GM18867 (cell line): ENCODE data around the gene PMAIP1.
A peak's percentile ranks its signal among the peaks of the same experiment; 100 is the strongest.
"Not testable (repeated sequence)": the region's sequence is repeated elsewhere in the genome, so short reads cannot be mapped to it uniquely, and the experiment has no call there.

ENCODE experiments used
- ATAC-seq: cut with Tn5 transposase; IDR thresholded peaks from one replicate; pipeline ENCODE4 v1.9.1; 2021; ENCODE audit warnings: mild to moderate bottlenecking, moderate library complexity; ENCODE audit not compliant: unreplicated experiment

PMAIP1 gene

GRCh38 chr18:59899298-59900221 is at the start of gene PMAIP1:
Gene PMAIP1 (plus strand): TSS chr18:59899996. CDS start chr18:59900178, 182 bp downstream.
- ATAC-seq: peak; percentile 69

GRCh38 chr18:59851784-59852399 is 47.9 kb upstream of the PMAIP1 start:
- no peak for ATAC-seq

- no peak for ATAC-seq
Observed at GRCh38 chr18:59852548-59852947, 47.2 kb upstream of the PMAIP1 start.

- ATAC-seq: no peak
Observed at GRCh38 chr18:59853380-59853779, 46.4 kb upstream of the PMAIP1 start.

- ATAC-seq: not testable (repeated sequence)
Observed at GRCh38 chr18:59853988-59854387, 45.8 kb upstream of the PMAIP1 start.

GRCh38 chr18:59861009-59861408 is 38.8 kb upstream of the PMAIP1 start:
- no peak for ATAC-seq

- peak; percentile 78 for ATAC-seq
Observed at GRCh38 chr18:59861963-59862819, 37.6 kb upstream of the PMAIP1 start.

GRCh38 chr18:59865241-59865986 is 34.4 kb upstream of the PMAIP1 start:
- ATAC-seq: no peak

- ATAC-seq: no peak
Observed at GRCh38 chr18:59866551-59867269, 33.1 kb upstream of the PMAIP1 start.

- ATAC-seq: no peak
Observed at GRCh38 chr18:59867337-59868104, 32.3 kb upstream of the PMAIP1 start.

- ATAC-seq: no peak
Observed at GRCh38 chr18:59870623-59871130, 29.1 kb upstream of the PMAIP1 start.

- no peak for ATAC-seq
Observed at GRCh38 chr18:59871711-59872362, 28.0 kb upstream of the PMAIP1 start.

- ATAC-seq: no peak
Observed at GRCh38 chr18:59873641-59874040, 26.2 kb upstream of the PMAIP1 start.

GRCh38 chr18:59874166-59874565 is 25.6 kb upstream of the PMAIP1 start:
- ATAC-seq: no peak

GRCh38 chr18:59876310-59876626 is 23.5 kb upstream of the PMAIP1 start:
- peak; percentile 75 for ATAC-seq

- ATAC-seq: no peak
Observed at GRCh38 chr18:59877361-59877760, 22.4 kb upstream of the PMAIP1 start.

- ATAC-seq: peak; percentile 43
Observed at GRCh38 chr18:59878644-59879043, 21.2 kb upstream of the PMAIP1 start.
